RWPE1 (cell line): Measurements from ENCODE around the gene DBP.

Experiments used
- CTCF ChIA-PET: fragments of 350-600 bp; sonication (Branson Sonifier 250); formaldehyde crosslinking; extraction: SDS; loops from one replicate; lab custom pipeline; 2021; lab: Yijun Ruan, JAX
- POLR2A ChIA-PET: fragments of 400-600 bp; formaldehyde crosslinking; extraction: SDS; loops from one replicate; lab custom pipeline; 2020; ENCODE audit warnings: antibody characterized with exemption; ENCODE audit not compliant: low non-redundant PET; lab: Yijun Ruan, JAX
- DNase-seq: peaks from one replicate; pipeline ENCODE4 v3.0.0; 2012; ENCODE audit warnings: low spot score
- H3K27ac ChIP-seq: fragments of 450-650 bp; 2 replicates; pipeline ENCODE4 v1.5.1; 2017
- TF ChIP-seq, protein P1 (sequence below): fragments of 450-650 bp; conservative IDR thresholded peaks from 2 replicates; pipeline ENCODE4 v1.5.1; 2017; ENCODE audit warnings: low read depth, mild to moderate bottlenecking

Gene DBP

DNA sequence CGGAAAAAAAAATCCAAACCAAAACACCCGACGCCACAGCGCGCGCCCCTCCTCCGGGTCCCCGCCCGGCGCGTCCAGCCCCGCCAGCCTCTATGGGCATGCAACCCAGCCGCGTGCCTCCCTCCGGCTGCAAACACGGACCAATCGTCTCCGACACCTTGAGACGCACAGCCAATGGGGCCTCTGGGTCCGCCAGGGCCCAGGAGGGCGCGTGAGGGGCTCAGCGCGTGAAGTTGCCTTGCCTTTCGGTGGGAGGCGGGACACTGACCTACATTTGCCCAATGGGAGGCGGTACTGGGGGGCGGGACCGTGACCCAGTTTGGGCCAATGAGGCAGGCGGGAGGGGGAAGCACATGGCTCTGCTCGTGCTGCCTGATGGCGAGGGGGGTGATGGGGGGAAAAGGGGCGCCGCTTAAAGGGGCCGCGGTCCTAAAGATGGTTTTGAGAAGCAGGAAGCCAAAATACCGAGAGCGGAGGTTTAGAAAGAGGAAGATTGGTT lies 319 bp upstream of the DBP start:
- CTCF ChIA-PET: no interaction called here
- POLR2A ChIA-PET: interaction anchor here (0.7 kb wide), 1 partner anchor 1844 kb away, joined by 3 read pairs; no protein-coding TSS in a partner anchor
- DNase-seq: peak; percentile 98
- TF ChIP-seq, protein P1, sequence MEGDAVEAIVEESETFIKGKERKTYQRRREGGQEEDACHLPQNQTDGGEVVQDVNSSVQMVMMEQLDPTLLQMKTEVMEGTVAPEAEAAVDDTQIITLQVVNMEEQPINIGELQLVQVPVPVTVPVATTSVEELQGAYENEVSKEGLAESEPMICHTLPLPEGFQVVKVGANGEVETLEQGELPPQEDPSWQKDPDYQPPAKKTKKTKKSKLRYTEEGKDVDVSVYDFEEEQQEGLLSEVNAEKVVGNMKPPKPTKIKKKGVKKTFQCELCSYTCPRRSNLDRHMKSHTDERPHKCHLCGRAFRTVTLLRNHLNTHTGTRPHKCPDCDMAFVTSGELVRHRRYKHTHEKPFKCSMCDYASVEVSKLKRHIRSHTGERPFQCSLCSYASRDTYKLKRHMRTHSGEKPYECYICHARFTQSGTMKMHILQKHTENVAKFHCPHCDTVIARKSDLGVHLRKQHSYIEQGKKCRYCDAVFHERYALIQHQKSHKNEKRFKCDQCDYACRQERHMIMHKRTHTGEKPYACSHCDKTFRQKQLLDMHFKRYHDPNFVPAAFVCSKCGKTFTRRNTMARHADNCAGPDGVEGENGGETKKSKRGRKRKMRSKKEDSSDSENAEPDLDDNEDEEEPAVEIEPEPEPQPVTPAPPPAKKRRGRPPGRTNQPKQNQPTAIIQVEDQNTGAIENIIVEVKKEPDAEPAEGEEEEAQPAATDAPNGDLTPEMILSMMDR: no peak
- peak overlapping the region; percentile 99 for H3K27ac ChIP-seq

DNA sequence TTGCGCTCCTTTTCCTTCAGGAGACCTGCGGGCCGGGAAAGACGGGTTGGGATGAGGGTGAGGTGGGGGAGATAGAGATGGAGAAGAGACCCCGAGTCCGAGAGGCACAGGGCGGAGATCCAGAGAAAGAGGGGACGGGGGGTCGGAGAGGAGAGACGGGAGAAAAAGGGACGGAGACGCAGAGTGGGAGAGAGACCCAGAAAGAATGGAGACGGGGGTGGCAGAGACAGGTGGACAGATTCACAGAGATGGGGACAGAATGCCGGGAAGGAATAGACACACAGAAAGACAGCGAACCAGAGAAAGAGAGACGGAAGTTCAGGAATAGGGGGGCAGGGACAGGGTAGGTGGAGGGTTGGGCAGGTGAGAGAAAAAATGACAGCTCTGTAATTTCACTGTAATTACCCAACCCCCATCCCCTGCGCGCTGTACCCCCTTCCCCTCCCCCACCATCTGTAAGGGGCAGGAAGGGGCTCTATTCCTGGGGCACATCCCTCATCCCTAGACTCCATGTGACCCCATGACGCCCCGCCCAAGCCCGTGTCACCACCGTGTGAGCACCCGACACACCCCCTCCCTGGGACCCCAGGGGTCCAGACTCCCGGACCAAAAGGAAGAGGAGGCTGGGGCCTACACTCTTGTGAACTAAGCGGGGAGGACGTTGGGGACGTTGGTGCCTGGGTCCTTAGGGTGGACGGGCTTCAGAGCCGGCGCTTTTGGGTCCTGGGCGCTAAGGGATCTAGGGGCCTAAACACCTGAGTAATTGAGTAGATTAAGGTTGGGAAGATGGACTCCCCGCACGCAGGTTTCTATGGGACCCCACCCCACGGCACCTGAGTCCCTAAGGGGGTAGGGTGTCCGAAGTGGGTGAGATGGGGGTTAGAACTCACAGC lies 967 bp downstream of the DBP start:
- ChIA-PET CTCF (no interaction called here), POLR2A (no interaction called here)
- no peak for DNase-seq
- TF ChIP-seq, protein P1: no peak
- peak overlapping the region; percentile 99 for H3K27ac ChIP-seq

DNA sequence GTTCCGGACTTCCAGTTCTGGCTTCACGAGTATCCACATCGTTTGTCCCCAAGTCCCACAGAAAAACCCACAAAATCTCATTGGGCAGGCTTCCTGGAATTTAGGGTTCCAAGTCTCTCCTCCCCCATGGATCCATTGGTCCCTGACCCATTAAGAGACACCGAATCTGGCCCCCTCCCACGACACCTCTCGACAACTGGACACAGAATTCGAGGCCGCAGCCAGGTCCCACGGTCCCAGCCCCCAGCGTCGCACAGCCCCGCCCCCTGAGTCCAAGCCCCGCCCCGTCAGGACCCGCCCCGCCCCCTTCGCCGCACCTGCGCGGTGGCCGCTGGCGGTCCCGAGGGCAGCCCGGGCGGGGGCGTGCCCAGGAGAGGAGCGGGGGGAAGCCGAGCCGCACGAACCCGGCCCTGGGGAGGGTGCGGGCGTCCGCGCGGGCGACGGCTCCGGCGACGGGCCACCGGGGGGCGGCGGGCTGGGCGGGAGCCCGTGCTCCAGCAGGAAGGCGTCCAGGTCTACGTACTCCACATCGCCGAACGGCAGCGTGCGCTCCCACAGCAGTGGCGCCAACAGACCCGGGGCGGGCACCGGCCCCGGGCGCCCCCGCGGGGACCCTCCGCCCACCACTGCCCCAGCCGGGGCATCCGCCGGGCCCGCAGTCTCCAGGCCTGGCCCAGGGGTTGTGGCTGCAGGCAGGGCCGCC lies 1.8 kb downstream of the DBP start:
- H3K27ac ChIP-seq: peak overlapping the region; percentile 99
- TF ChIP-seq, protein P1: no peak
- ChIA-PET CTCF (no interaction called here), POLR2A (no interaction called here)
- peak; percentile 66 for DNase-seq

DNA sequence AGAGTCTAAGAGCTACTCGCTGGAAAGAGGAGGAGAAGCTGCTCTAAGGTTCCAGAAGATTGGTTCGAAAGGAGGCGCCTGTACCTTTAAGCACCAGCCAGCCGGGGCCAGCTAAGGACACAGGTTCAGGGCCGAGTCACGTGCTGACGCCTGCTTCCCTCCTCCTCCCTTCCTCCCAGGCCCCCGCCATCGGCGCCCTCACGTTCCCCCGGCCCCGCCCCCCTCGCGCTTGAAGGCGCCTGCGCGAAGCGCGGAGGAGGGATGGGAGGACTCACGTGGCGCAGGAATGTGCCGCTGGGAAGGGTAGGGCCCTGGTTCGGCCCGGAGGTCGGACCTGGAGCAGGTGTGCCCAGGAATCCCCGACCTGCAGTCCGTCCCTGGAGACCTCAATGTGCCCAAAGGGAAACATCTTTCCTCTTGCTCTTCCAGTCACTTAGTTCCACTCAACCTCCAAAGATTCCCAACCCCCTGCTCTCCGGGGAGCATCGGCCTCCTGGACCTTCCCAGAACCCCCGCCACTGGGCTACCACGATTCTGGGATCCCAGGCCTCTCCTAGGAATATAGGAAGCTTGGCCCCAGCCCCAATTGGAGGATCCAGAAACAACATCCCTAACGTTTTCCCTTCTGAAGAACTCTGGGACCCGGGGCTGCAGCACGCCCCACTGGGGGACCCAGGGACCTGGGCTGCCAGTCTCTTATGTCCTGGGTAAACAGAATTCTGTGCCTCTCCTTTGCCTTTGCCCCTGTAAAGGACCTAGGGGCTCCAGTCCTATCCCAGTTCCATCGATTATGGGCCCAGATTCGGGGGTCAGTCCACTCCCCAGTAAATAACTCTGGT lies 2.5 kb downstream of the DBP start:
- peak overlapping the region; percentile 99 for H3K27ac ChIP-seq
- ChIA-PET CTCF (no interaction called here), POLR2A (interaction anchor here (1.7 kb wide), 1 partner anchor 16 kb away, joined by 7 read pairs; the partner anchor contains the start of genes RPL18 and SPHK2)

DNA sequence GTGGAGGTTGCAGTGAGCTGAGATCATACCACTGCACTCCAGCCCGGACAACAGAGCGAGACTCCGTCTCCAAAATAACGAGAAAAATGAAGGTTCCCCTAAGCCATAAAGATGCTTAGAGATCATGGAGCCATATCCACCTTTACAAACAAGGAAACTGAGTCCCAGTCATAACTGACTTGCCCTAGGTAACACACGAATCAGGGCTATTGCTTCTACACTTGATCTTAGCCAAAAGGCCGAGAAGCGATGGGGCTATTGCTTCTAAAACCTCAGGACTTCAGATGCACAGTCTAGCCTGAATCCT lies 3.2 kb downstream of the DBP start:
- POLR2A ChIA-PET: interaction anchor here (1.7 kb wide), 1 partner anchor 15 kb away, joined by 7 read pairs; the partner anchor contains the start of genes RPL18 and SPHK2
- DNase-seq: no peak
- peak overlapping the region; percentile 99 for H3K27ac ChIP-seq
- CTCF ChIA-PET: no interaction called here
- TF ChIP-seq, protein P1: no peak

More for the DNA sequence above, 2.5 kb downstream of the DBP start:
- peak; percentile 90 for DNase-seq
- TF ChIP-seq, protein P1: no peak
